A549 (cell line): Measurements from ENCODE around the gene ZBTB47. TPM values are rescaled to one million over a fixed set of nuclear protein-coding genes. Genes with fewer than 3 reads are reported as not detected.

Experiments used
- ATAC-seq, 2 experiments: fragments of 200-7000 bp in 1 of 2; fragments of >200 bp in 1 of 2; cut with Nextera tagmentation in 1 of 2; cut with Tn5 transposase in 1 of 2; 3 replicates each; pipeline versions ENCODE4 v1.8.0 to v1.9.1; 2018 to 2020; ENCODE audit warnings: mild to moderate bottlenecking in 1 of 2, moderate library complexity in 1 of 2
- CTCF ChIA-PET: fragments of 300-600 bp; sonication (Branson Sonifier 250); formaldehyde crosslinking; extraction: SDS; loops from one replicate; lab custom pipeline; 2021; ENCODE audit warnings: antibody characterized with exemption, inconsistent platforms; lab: Yijun Ruan, JAX
- POLR2A ChIA-PET: fragments of 350-600 bp; formaldehyde crosslinking; extraction: SDS; loops from one replicate; lab custom pipeline; 2021; ENCODE audit warnings: antibody characterized with exemption, inconsistent platforms; lab: Yijun Ruan, JAX
- DNase-seq, 2 experiments: peaks; one replicate each; pipeline versions ENCODE4 v3.0.0 to v3.0.0-alpha.2; 2011 to 2016; ENCODE audit warnings: low read depth in 1 of 2, low spot score in 1 of 2
- FAIRE-seq: peaks from 2 replicates; lab custom pipeline; 2011; peaks lifted over from hg19 to GRCh38; lab: Jason Lieb, UNC
- H3K27ac ChIP-seq, 2 experiments: fragments of >200 bp; sonication (Bioruptor Twin); formaldehyde crosslinking; 3 replicates each; pipeline ENCODE4 v1.5.1; 2016 to 2017
- H3K4me1 ChIP-seq: fragments of >200 bp; sonication (Bioruptor Twin); formaldehyde crosslinking; 3 replicates; pipeline ENCODE4 v1.6.1; 2016
- H3K4me2 ChIP-seq: fragments of >200 bp; sonication (Bioruptor Twin); formaldehyde crosslinking; 3 replicates; pipeline ENCODE4 v1.6.1; 2016
- H3K4me3 ChIP-seq: fragments of >200 bp; sonication (Bioruptor Twin); formaldehyde crosslinking; 3 replicates; pipeline ENCODE4 v1.5.1; 2016
- H3K9me3 ChIP-seq: fragments of >200 bp; sonication (Bioruptor Twin); formaldehyde crosslinking; 3 replicates; pipeline ENCODE4 v1.6.1; 2016
- ATOH8 ChIP-seq: fragments of 250-450 bp; sonication (Bioruptor Pico); IDR thresholded peaks from 2 replicates; pipeline ENCODE4 v1.5.0; 2020; ENCODE audit warnings: low read depth, mild to moderate bottlenecking, moderate library complexity
- BHLHE40 ChIP-seq: IDR thresholded peaks from 2 replicates; pipeline ENCODE4 v1.6.1; 2012; ENCODE audit warnings: low read depth, low read length, inconsistent platforms
- CBX8 ChIP-seq: fragments of 200-600 bp; sonication (generic); IDR thresholded peaks from 2 replicates; pipeline ENCODE4 v1.6.1; 2016
- CEBPB ChIP-seq, 2 experiments: fragments of >200 bp in 1 of 2; sonication (Bioruptor Twin) in 1 of 2; formaldehyde crosslinking in 1 of 2; IDR thresholded peaks; 2 replicates each; pipeline ENCODE4 v1.6.1; 2012 to 2016
- EHMT2 ChIP-seq: fragments of 200-600 bp; sonication (generic); IDR thresholded peaks from 2 replicates; pipeline ENCODE4 v1.6.1; 2016; ENCODE audit warnings: antibody characterized with exemption, low read depth, mild to moderate bottlenecking, moderate library complexity
- ELK1 ChIP-seq: fragments of 150-350 bp; IDR thresholded peaks from 2 replicates; pipeline ENCODE4 v1.6.1; 2014; ENCODE audit warnings: low read depth, mild to moderate bottlenecking, low read length
- FOSB ChIP-seq: fragments of 250-450 bp; sonication (Bioruptor Pico); IDR thresholded peaks from 2 replicates; pipeline ENCODE4 v1.5.0; 2020; ENCODE audit warnings: mild to moderate bottlenecking, moderate library complexity
- HDAC2 ChIP-seq: fragments of 200-600 bp; sonication (generic); IDR thresholded peaks from 2 replicates; pipeline ENCODE4 v1.6.1; 2016
- JUN ChIP-seq, 2 experiments: fragments of >200 bp; sonication (Bioruptor Twin); formaldehyde crosslinking; IDR thresholded peaks; 2 replicates in 1 of 2; 3 replicates in 1 of 2; pipeline ENCODE4 v1.6.1; 2016 to 2017
- KDM5A ChIP-seq: fragments of 200-600 bp; sonication (generic); IDR thresholded peaks from 2 replicates; pipeline ENCODE4 v1.6.1; 2016; ENCODE audit warnings: antibody characterized with exemption, mild to moderate bottlenecking
- MYC ChIP-seq: IDR thresholded peaks from 2 replicates; pipeline ENCODE4 v1.6.1; 2012; ENCODE audit warnings: mild to moderate bottlenecking, inconsistent platforms, low read length, improper control_type of control experiment, borderline replicate concordance
- NPAS2 ChIP-seq: fragments of 250-450 bp; sonication (Bioruptor Pico); IDR thresholded peaks from 2 replicates; pipeline ENCODE4 v1.8.0; 2022; ENCODE audit warnings: mild to moderate bottlenecking, moderate library complexity, borderline replicate concordance
- NR3C1 ChIP-seq: fragments of >200 bp; sonication (Bioruptor Twin); formaldehyde crosslinking; IDR thresholded peaks from 3 replicates; pipeline ENCODE4 v1.6.1; 2017
- RAD21 ChIP-seq, 2 experiments: fragments of >200 bp in 1 of 2; sonication (Bioruptor Twin) in 1 of 2; formaldehyde crosslinking in 1 of 2; IDR thresholded peaks in 1 of 2; conservative IDR thresholded peaks in 1 of 2; 2 replicates in 1 of 2; 3 replicates in 1 of 2; pipeline ENCODE4 v1.6.1; 2012 to 2018; ENCODE audit warnings: inconsistent platforms in 1 of 2
- REST ChIP-seq: fragments of 200-600 bp; sonication (generic); IDR thresholded peaks from 2 replicates; pipeline ENCODE4 v1.6.1; 2016; ENCODE audit warnings: antibody characterized with exemption, mild to moderate bottlenecking, moderate library complexity
- RFX5 ChIP-seq: fragments of 450-650 bp; IDR thresholded peaks from 2 replicates; pipeline ENCODE4 v1.7.1; 2014; ENCODE audit warnings: antibody characterized with exemption, mild to moderate bottlenecking, moderate library complexity
- SMC3 ChIP-seq: fragments of >200 bp; sonication (Bioruptor Twin); formaldehyde crosslinking; IDR thresholded peaks from 3 replicates; pipeline ENCODE4 v1.6.1; 2018; ENCODE audit warnings: inconsistent platforms
- ZNF302 ChIP-seq: fragments of 250-450 bp; sonication (Bioruptor Pico); IDR thresholded peaks from 2 replicates; pipeline ENCODE4 v1.9.0; 2021; ENCODE audit warnings: inconsistent platforms, mild to moderate bottlenecking, moderate library complexity
- WGBS: methylation state at CpG from one replicate; pipeline ENCODE4 v1.1.6; 2017; ENCODE audit errors: missing lambda C conversion rate; 5-methylcytosine and 5-hydroxymethylcytosine counted together
- polyA plus RNA-seq, 4 experiments: library from polyadenylated mRNA; depleted of rRNA in 3 of 4; stranded (reverse); fragments of >200 nt; fragmentation: RNase III in 1 of 4; extraction: RNeasy Plus Mini Kit Qiagen cat#74134 plus additional on column Dnase treatment in 1 of 4; gene quantifications; 2 replicates in 3 of 4; 3 replicates in 1 of 4; pipeline ENCODE4 v1.2.3, GENCODE V29; 2011 to 2017

ZBTB47 gene
- polyA plus RNA-seq, 2 of the 4 experiments (the other 2 are of a cell fraction) = 2.5 to 6.8 TPM

GRCh38 chr3:42652611-42653302 is 740 bp upstream of the ZBTB47 start (continued):
- TF ChIP-seq BHLHE40 (no peak), CEBPB (IDR thresholded peaks at IDR 0.05) (no peak), ZNF302 (no peak)

- Histone ChIP-seq H3K4me3 (peak overlapping the region; percentile 69), H3K27ac (peak overlapping the region; percentile 87 to 97), H3K4me2 (peak overlapping the region; percentile 96), H3K9me3 (no peaks in the 10 kb centered on the region), H3K4me1 (peaks cover 37% of the 10 kb centered on the region)
- ATAC-seq (peak; percentile 3 to 34; a peak in 4 of 6 replicates), DNase-seq (no peak), FAIRE-seq (no peak)
- POLR2A ChIA-PET = interaction anchor here (1.5 kb wide), 1 partner anchor 53 kb away, joined by 8 read pairs; the partner anchor contains the start of gene NKTR
- CTCF ChIA-PET = interaction anchor here (0.8 to 0.9 kb wide), 2 partner anchors 16 to 102 kb away, joined by 3 to 4 read pairs; no protein-coding TSS in a partner anchor
- TF ChIP-seq FOSB (CRISPR knock-in tag) (no peak), EHMT2 (no peak), SMC3 (no peak), NPAS2 (CRISPR knock-in tag) (no peak), CBX8 (no peak), ATOH8 (CRISPR knock-in tag) (no peak), HDAC2 (no peak), RAD21 (conservative IDR thresholded peaks at IDR 0.05 in 1 of 2, IDR thresholded peaks at IDR 0.05 in 1 of 2) (no peak), ELK1 (no peak), REST (no peak), KDM5A (no peak), NR3C1 (no peak), MYC (no peak), JUN (IDR thresholded peaks at IDR 0.05) (no peak), RFX5 (no peak)
- WGBS = 11% methylated on average over 3 of the region's 3 CpGs
Observed at GRCh38 chr3:42653303-42653559, 266 bp upstream of the ZBTB47 start.
